B cell (primary cell): ENCODE data around the gene FAM184B. TPM values are rescaled to one million over a fixed set of nuclear protein-coding genes. Genes with fewer than 3 reads are reported as not detected.

ENCODE experiments used
- ATAC-seq: fragments of 200-7000 bp; cut with Tn5 transposase; one replicate; pipeline ENCODE4 v1.10.0; 2021; ENCODE audit warnings: low read depth, mild to moderate bottlenecking, moderate number of reproducible peaks, moderate library complexity
- CTCF ChIA-PET: fragments of 350-600 bp; sonication (Branson Sonifier 250); formaldehyde crosslinking; loops from one replicate; lab custom pipeline; 2021; ENCODE audit warnings: antibody characterized with exemption, inconsistent platforms; lab: Charles Lee
- POLR2A ChIA-PET: fragments of 350-600 bp; sonication (Branson Sonifier 250); formaldehyde crosslinking; loops from one replicate; lab custom pipeline; 2021; ENCODE audit warnings: antibody characterized with exemption; lab: Charles Lee
- DNase-seq: peaks from one replicate; pipeline ENCODE4 v3.0.0; 2013
- H2AFZ ChIP-seq: 2 replicates; pipeline ENCODE4 v1.6.1; 2012; ENCODE audit warnings: mild to moderate bottlenecking, low read depth, low read length; ENCODE audit not compliant: insufficient read depth, poor library complexity, severe bottlenecking
- H3K27ac ChIP-seq, 2 donors: 1 replicate in 1 of 2; 2 replicates in 1 of 2; pipeline ENCODE4 v1.5.1; 2012 to 2013; ENCODE audit warnings: low read length in 2 of 2, mild to moderate bottlenecking in 2 of 2, moderate library complexity in 1 of 2
- H3K27me3 ChIP-seq, 4 experiments: fragments of 200-600 bp in 1 of 4; sonication (generic) in 1 of 4; replicated peaks in 1 of 4; 1 replicate in 2 of 4; 2 replicates in 2 of 4; pipeline versions ENCODE4 v1.6.1 to v1.7.0; 2013 to 2016; ENCODE audit warnings: low read length in 3 of 4, mild to moderate bottlenecking in 2 of 4, mixed read lengths in 1 of 4, moderate library complexity in 1 of 4; ENCODE audit not compliant: insufficient read depth in 4 of 4, control insufficient read depth in 3 of 4; ENCODE audit errors: control extremely low read depth in 1 of 4
- H3K36me3 ChIP-seq, 2 experiments: replicated peaks in 1 of 2; 1 replicate in 1 of 2; 2 replicates in 1 of 2; pipeline versions ENCODE4 v1.6.1 to v1.7.1; 2013; ENCODE audit warnings: low read length in 1 of 2; ENCODE audit not compliant: insufficient read depth in 2 of 2, control insufficient read depth in 1 of 2; ENCODE audit errors: control extremely low read depth in 1 of 2, extremely low read depth in 1 of 2
- H3K4me1 ChIP-seq, 2 donors: fragments of 200-600 bp in 1 of 2; sonication (generic) in 1 of 2; 1 replicate in 1 of 2; 2 replicates in 1 of 2; pipeline versions ENCODE4 v1.5.1 to v1.6.1; 2013 to 2017; ENCODE audit warnings: low read length in 2 of 2; ENCODE audit not compliant: control insufficient read depth in 2 of 2, insufficient read depth in 2 of 2
- H3K4me2 ChIP-seq: replicated peaks from 2 replicates; pipeline ENCODE3; 2012; ENCODE audit warnings: mild to moderate bottlenecking, low read depth, low read length; ENCODE audit not compliant: poor library complexity, severe bottlenecking
- H3K4me3 ChIP-seq, 5 experiments: fragments of 200-600 bp in 1 of 5; sonication (generic) in 1 of 5; 1 replicate in 3 of 5; 2 replicates in 2 of 5; pipeline versions ENCODE4 v1.5.1 to v1.7.0; 2011 to 2016; ENCODE audit warnings: low read length in 4 of 5, mild to moderate bottlenecking in 4 of 5, low read depth in 2 of 5, control low read depth in 1 of 5, moderate library complexity in 1 of 5; ENCODE audit not compliant: insufficient read depth in 1 of 5; ENCODE audit errors: control extremely low read depth in 1 of 5, extremely low read depth in 1 of 5
- H3K79me2 ChIP-seq: fragments of 200-600 bp; sonication (generic); one replicate; pipeline ENCODE4 v1.6.0; 2016; ENCODE audit warnings: low read length; ENCODE audit not compliant: control insufficient read depth, insufficient read depth
- H3K9ac ChIP-seq: fragments of 200-600 bp; sonication (generic); 2 replicates; pipeline ENCODE4 v1.6.1; 2017; ENCODE audit warnings: mild to moderate bottlenecking, low read length, moderate library complexity
- H3K9me3 ChIP-seq, 3 donors: one replicate each; pipeline versions ENCODE4 v1.6.1 to v1.7.1; 2013; ENCODE audit warnings: low read length in 2 of 3; ENCODE audit not compliant: control insufficient read depth in 2 of 3, insufficient read depth in 1 of 3; ENCODE audit errors: control extremely low read depth in 1 of 3
- H4K20me1 ChIP-seq: 2 replicates; pipeline ENCODE4 v1.6.0; 2012; ENCODE audit warnings: mild to moderate bottlenecking, low read length; ENCODE audit not compliant: insufficient read depth, control insufficient read depth, poor library complexity, severe bottlenecking
- H3K27ac Mint-ChIP-seq: one replicate; pipeline ENCODE4 v1.8.0; 2021; ENCODE audit warnings: mixed read lengths
- H3K27me3 Mint-ChIP-seq: one replicate; pipeline ENCODE4 v1.8.0; 2021; ENCODE audit warnings: mixed read lengths
- H3K4me1 Mint-ChIP-seq: one replicate; pipeline ENCODE4 v1.8.0; 2021; ENCODE audit warnings: mixed read lengths
- H3K4me3 Mint-ChIP-seq: one replicate; pipeline ENCODE4 v1.8.0; 2021; ENCODE audit warnings: mixed read lengths
- H3K9me3 Mint-ChIP-seq: one replicate; pipeline ENCODE4 v1.8.0; 2022; ENCODE audit warnings: mixed read lengths; ENCODE audit not compliant: insufficient read depth
- EZH2 ChIP-seq: IDR thresholded peaks from 2 replicates; pipeline ENCODE4 v1.6.1; 2012; ENCODE audit warnings: borderline replicate concordance, low read depth, mild to moderate bottlenecking, moderate library complexity, low read length; ENCODE audit not compliant: insufficient read depth, poor library complexity, severe bottlenecking
- WGBS: methylation state at CpG from one replicate; pipeline ENCODE4 v1.1.5; 2013; ENCODE audit warnings: missing lambda C conversion rate; ENCODE audit not compliant: insufficient coverage; 5-methylcytosine and 5-hydroxymethylcytosine counted together
- intact Hi-C: fragments of 100-400 bp; cut with micrococcal nuclease; formaldehyde crosslinking; loops from one replicate; pipeline ENCODE4 v1.10.0; 2022
- polyA plus RNA-seq: library from polyadenylated mRNA; depleted of rRNA; stranded (reverse); fragments of >200 nt; gene quantifications from 2 replicates; pipeline ENCODE4 v1.2.3, GENCODE V29; 2012
- total RNA-seq, 2 donors: library from RNA; stranded (reverse); fragments of 120-200 nt in 1 of 2; gene quantifications; 1 replicate in 1 of 2; 2 replicates in 1 of 2; pipeline versions ENCODE4 v1.2.3 to v1.2.4, GENCODE V29; 2013 to 2022
- TF ChIP-seq, protein P1 (sequence below): fragments of 200-600 bp; IDR thresholded peaks from one replicate; pipeline ENCODE4 v1.8.0; 2022; ENCODE audit warnings: antibody characterized with exemption, mild to moderate bottlenecking

The FAM184B gene
- total and polyA plus RNA-seq, 2 donors (not counting 1 experiment from before 2014, with no cell fraction given), result not detected

DNA sequence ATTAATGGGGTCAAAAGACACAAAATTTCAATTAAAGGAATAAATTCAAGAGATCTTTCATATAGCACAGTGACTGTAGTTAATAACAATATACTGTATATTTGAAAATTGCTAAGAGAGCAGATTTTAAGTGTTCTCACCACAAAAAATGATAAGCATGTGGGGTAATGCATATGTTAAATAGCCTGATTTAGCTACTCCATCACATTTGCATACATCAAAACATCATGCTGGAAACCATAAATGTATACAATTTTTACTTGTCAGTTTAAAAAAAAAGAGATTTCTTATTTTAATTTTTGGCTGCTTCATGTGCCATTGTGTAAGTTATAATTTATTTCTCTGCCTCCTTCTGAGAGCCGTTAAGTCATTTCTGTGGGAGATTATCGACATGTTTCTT is 65.9 kb downstream of the FAM184B start:
- WGBS, result no CpG with 5 or more reads among the region's 2 CpGs
- no peak for DNase-seq
- ChIA-PET CTCF (no interaction called here), POLR2A (interaction anchor here (0.6 kb wide), 1 partner anchor 334 kb away, joined by 6 read pairs; no protein-coding TSS in a partner anchor)
- no peaks in the 10 kb centered on the region for H3K79me2 ChIP-seq
- no peaks in the 10 kb centered on the region for H3K9me3 ChIP-seq
- no peak for TF ChIP-seq EZH2
- TF ChIP-seq, protein P1, sequence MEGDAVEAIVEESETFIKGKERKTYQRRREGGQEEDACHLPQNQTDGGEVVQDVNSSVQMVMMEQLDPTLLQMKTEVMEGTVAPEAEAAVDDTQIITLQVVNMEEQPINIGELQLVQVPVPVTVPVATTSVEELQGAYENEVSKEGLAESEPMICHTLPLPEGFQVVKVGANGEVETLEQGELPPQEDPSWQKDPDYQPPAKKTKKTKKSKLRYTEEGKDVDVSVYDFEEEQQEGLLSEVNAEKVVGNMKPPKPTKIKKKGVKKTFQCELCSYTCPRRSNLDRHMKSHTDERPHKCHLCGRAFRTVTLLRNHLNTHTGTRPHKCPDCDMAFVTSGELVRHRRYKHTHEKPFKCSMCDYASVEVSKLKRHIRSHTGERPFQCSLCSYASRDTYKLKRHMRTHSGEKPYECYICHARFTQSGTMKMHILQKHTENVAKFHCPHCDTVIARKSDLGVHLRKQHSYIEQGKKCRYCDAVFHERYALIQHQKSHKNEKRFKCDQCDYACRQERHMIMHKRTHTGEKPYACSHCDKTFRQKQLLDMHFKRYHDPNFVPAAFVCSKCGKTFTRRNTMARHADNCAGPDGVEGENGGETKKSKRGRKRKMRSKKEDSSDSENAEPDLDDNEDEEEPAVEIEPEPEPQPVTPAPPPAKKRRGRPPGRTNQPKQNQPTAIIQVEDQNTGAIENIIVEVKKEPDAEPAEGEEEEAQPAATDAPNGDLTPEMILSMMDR, result no peak
- H3K4me3 ChIP-seq, result no peak overlapping the region
- intact Hi-C loops, result no loop called here
- no peak overlapping the region for H3K27ac ChIP-seq
- ATAC-seq, result no peak
- Mint-ChIP-seq H3K9me3 (no peaks in the 10 kb centered on the region), H3K4me1 (no peaks in the 10 kb centered on the region), H3K4me3 (no peak overlapping the region), H3K27me3 (peaks cover 9% of the 10 kb centered on the region), H3K27ac (no peak overlapping the region)
- no peak overlapping the region for H3K9ac ChIP-seq
- H3K36me3 ChIP-seq, result no peaks in the 10 kb centered on the region
- H4K20me1 ChIP-seq, result no peaks in the 10 kb centered on the region
- no peaks in the 10 kb centered on the region for H3K4me1 ChIP-seq
- H3K4me2 ChIP-seq, result no peak overlapping the region
- H3K27me3 ChIP-seq, result peaks cover 0 to 2% (median 0%) of the 10 kb centered on the region in 4 experiments
- no peak overlapping the region for H2AFZ ChIP-seq

DNA sequence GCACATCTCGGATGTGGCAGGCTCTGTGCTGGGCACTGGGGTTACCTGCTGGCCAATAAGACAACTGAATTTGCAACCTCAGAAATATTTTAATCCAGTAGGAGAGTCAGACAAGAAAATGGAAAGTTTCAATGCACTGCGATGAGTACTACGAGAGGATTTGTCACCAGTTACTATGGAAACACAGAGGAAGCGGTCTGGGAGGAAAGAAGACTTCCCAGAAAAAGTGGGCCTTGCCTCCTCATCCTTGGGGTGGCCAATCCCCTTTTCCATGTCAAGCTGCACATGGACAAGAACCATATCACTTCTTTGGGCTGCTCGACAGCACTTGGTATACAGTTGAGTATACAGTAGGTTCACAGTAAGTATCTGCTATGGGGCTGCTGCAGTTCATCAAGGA is 67.6 kb downstream of the FAM184B start:
- intact Hi-C loops, result no loop called here
- no peak overlapping the region for H3K4me2 ChIP-seq
- TF ChIP-seq, protein P1, result no peak
- TF ChIP-seq EZH2, result no peak
- ChIA-PET POLR2A (no interaction called here), CTCF (no interaction called here)
- H3K27ac ChIP-seq, result no peak overlapping the region
- H3K27me3 ChIP-seq, result peaks cover 0 to 2% (median 0%) of the 10 kb centered on the region in 4 experiments
- ATAC-seq, result no peak
- no peak overlapping the region for H3K9ac ChIP-seq
- Mint-ChIP-seq H3K9me3 (no peaks in the 10 kb centered on the region), H3K27ac (no peak overlapping the region), H3K27me3 (peaks cover 9% of the 10 kb centered on the region), H3K4me1 (no peaks in the 10 kb centered on the region), H3K4me3 (no peak overlapping the region)
- H3K9me3 ChIP-seq, result no peaks in the 10 kb centered on the region
- H2AFZ ChIP-seq, result no peak overlapping the region
- no peaks in the 10 kb centered on the region for H3K36me3 ChIP-seq
- H3K4me1 ChIP-seq, result no peaks in the 10 kb centered on the region
- no peak overlapping the region for H3K4me3 ChIP-seq
- no peaks in the 10 kb centered on the region for H4K20me1 ChIP-seq
- WGBS, result 95% methylated on average over 4 of the region's 5 CpGs
- no peak for DNase-seq
- no peaks in the 10 kb centered on the region for H3K79me2 ChIP-seq
